GM18502 (cell line): ENCODE results near the gene VSTM2B.
A peak's percentile ranks its signal among the peaks of the same experiment; 100 is the strongest.

Experiments
- ATAC-seq: cut with Tn5 transposase; IDR thresholded peaks from one replicate; pipeline ENCODE4 v1.9.1; 2021; ENCODE audit warnings: mild to moderate bottlenecking; ENCODE audit not compliant: unreplicated experiment, poor library complexity

The VSTM2B gene

DNA sequence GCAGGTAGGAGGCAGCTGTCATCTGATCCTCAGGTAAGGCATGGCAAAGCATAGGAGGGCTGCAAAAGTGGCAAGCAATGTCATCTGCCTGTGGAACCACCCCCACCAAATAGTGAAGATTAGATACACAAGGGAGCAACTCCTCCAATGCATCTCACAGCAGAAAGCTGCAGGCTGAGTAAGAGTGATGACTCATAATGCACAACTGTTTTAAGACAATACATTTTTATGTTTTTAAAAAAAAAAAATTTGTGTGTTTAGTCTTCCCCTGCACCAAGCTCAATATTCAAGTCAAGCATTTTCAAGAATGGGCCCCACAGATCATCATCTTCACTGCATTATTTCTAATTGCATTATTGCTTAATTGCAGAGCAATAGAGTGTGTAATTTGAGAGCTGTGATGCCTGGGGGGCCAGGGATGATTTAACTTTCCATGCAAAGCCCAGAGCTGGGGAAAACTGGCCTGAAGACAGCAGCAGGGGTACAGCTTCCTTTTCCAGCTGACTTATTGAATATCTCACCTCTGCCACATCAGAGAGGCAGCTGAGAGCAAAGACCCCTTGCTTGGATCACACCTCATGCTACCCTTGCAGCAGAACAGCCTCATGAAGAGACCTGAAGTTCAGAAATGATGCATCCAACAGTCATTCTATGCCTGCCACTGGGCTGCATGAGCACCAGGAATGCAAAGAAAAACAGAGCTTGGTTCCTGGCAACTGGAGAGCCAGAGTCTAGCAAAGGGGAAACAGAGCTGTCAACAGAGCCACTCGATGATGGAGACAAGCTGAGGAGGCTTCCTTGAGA is 57.6 kb downstream of the VSTM2B start:
- ATAC-seq: no peak

DNA sequence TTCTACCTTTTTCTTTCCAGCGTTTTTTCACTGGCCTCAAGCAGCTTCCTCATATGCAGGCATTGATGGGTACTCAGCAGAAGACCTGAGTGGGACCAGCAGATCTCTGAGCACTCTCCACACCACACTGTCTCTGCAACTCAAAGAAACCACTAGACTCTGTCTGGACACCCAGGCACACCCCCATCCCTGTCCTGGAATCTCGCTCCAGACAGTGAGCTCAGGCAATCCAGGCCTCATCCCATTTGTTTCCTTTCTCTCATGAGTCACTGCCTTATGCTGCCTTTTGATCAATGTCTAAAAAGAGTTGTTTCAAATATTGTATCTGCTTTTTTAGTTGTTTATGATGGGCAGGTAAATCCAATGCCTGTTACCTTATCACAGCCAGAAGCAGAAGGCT is 60.6 kb downstream of the VSTM2B start:
- ATAC-seq: no peak

DNA sequence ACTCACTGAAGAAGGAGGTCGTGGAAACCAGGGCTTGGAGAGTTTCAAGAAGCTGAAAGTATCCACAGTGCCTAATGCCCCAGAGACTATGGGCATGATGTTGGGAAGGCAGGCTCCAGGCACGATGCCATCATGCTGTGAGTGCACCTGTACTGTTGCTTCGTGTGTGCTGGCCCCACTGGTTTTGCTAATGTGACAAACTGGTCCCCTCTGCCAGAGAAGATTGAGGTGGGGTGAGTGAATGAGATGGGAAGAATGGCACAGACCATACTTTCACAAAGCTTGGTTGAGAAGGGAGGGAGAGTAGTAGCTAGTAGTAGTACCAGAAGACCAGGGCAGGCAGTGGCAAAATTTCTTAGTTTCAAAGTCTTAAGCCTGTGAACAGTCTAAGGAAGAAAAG is 61.3 kb downstream of the VSTM2B start:
- peak; percentile 3 for ATAC-seq

DNA sequence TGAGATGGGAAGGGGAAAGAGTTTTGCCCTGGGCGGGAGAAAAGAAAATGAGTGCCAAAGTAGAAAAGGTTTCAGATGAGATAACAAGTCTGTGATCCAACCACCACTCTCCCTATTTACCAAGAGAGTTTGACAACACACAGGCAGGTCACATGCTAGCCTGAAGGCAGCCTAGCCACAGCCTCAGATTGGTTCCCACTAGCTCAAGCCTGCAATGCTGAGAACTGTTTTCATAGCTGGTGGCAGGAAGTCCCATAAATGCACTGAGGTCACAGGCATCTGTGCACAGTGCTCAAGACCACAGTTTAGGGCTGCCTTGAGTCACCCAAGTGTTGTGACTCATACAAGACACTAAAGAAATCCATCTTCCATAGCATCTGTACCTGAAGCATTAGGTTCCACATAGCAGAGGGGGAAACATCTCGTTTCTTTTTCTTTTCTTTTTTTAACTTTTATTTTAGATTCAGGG is 61.8 kb downstream of the VSTM2B start:
- peak; percentile 97 for ATAC-seq

DNA sequence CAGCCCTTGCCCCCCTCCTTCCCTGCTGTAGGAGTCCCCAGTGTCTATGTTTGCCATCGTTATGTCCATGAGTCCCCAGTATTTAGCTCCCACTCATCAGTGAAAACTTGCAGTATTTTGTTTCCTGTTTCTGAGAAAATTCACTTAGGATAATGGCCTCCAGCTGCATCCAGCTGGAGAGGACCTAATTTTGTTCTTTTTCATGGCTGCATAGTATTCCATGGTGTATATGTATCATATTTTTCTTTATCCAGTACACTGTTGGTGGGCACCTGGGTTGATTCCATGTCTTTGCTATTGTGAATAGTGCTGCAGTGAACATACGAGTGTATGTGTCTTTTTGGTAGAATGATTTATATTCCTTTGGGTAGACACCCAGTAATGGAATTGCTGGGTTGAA is 62.3 kb downstream of the VSTM2B start:
- no peak for ATAC-seq

DNA sequence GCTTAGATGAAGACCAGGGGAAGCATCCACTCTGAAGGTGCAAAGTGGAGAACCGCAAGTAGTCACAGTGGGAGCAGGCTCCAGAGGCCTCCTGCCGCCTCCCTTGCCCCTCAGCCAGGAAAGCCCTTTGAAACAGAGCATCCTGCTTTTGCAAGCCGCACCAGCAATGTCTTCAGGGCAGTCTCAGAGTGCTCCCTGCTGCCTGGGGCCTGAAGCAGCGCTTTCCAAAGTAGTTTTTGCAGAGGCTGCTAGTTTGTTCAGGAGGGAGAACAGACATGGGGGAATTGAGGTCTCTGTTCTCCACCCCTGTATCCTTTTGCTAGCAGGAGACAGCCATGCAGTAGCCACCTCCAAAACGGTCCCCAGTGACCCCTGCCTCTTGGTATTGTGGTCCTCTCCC is 64.5 kb downstream of the VSTM2B start:
- ATAC-seq: no peak

DNA sequence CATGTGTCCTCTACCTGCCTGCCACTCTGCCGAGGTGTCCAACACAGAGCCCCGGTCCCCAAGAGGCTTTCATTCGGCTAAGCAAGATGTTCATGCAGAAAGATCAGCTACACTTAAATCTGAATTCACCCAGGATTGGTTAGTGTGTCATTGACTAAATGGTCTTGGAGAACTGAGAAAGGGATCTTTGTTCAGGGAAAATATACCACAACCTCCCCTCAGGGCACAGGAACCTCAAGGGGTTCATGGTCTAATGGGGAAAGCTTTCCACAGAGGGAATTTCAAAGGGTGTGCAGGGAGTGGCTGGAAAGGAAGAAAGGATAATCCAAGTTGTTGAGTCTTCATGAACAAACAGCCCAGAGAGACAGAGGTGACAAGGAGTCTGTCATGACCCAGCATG is 65.9 kb downstream of the VSTM2B start:
- ATAC-seq: no peak

DNA sequence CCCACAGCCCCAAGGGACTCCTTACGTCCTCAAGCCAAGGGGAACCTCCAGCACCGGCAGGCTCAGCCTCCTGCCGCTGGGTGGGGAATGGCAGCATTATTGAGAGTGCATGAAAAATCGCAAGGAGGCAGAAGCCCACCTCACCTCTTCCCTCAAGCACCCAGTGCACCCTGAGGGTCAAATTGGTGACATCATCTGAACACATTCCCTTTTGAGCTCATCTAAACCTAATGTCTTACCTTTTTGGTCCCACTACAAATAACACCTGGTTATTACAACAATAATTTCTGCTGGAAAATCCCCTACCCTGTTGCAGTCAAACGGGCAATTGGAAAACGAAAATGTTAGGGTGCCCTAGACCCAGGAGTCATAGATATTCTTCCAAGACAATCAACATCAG is 68.1 kb downstream of the VSTM2B start:
- no peak for ATAC-seq

DNA sequence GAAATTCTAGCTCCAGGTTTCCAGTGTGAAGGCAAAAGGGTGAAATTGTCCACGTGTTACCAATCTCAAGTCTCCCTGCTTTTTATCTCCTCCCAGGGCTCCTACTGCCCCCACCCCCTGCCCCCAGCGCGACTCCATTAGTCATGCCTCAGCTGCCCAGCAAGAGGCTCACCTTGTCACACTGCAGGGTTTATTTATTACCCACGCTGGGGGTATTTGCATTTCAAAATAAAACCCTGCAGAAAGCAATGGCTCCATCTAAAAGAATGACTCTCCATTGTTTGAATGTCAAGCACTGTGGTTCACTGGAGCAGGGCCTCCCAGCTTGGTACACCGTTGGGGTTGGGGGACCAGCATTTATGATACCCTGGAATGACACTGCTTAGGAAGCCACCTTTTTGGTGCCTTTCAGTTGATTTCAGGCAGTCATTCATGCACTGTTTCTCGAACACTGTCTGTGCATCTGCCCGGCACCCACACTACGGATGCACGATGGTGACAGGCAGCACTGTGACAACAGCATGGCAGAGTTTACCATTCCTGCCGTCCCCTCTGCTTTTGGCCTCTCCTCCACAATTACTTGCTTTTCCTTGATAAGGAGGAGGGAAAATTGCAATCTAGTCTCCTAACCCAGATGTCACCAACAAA is 70.4 kb downstream of the VSTM2B start:
- ATAC-seq: no peak

DNA sequence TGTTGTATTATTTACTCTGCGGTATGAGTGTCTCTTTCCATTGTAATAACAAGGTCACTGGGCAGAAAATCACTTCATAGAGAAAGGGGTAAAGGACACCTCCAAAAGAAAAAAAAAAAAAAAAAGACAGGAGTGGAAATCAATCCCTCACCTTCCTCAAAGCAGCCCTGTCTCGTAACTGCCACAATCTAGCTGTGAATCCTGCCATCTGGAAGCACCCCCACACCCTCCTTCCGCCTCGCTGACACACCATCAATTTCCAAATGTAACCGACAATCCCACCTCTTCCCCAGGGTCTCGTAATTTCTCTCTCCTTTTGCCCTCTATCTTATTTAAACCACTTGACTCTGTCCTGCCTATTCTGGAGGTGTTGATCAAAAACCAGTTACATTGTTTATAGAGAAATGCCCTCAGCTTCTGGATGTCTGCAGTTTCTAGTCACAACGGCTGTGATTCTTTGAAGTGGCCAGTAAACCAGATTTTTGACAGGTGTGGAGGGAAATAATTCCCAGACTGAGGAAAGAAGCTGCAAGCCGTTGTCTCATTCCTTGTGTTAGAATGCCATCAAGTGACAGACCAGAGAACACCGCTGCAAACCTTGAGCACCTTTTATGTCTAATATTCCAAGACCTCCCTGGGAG is 71.2 kb downstream of the VSTM2B start:
- ATAC-seq: no peak

DNA sequence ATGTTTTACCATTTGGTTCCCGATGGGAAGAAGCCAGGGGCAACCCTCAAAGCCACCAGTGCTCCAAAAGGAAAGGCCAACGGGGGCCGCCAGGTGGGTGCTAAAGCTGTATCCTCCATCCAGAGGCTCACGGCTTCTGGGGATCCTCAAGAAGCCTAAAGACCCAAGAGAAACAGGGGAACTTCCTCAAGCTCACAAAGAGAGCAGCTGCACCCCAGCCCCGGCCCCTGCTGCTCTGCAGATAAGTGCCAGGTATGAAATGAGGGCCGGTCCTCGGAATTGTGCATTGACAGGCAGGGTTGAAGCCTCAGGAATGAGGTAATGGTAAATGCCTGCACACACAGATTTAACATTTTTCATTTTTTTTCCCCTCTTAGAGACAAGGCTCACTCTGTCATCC is 72.2 kb downstream of the VSTM2B start:
- no peak for ATAC-seq

DNA sequence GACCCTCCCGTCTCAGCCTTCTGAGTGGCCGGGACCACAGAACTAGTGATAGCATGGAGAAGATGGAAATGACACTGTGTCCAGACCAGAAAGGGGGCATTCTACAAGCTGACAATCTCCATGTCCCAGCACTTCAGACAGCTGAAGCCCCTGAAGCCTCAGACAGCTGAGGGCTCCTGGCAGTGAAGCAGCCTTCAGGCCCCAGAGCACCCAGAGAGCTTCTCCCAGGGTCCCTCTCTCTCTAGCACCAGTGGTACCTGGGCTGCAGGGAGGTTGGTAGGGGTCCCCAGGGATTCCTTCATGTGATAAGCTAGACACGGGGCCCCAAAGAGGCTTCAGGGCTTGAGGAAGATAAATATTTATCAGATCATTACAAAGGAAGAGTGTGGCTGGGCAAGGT is 72.7 kb downstream of the VSTM2B start:
- ATAC-seq: no peak

DNA sequence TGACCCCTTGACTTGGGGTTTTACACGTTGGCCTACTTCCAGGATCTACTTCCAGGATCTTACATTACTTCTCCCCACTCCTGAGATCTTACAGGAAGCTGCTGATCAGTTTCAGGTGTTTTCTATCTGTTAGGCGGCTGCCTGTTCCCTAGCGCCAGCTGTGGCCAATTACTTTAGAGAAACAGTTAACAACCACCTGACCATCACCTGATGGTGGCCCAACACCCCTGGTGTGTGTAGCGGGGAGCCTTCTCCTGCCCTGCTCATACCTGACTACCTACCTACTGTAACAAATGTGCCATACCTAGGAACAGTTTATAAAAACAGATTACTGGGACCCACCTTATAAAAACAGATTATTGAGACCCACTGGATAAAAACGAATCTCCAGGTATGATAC is 77.5 kb downstream of the VSTM2B start:
- no peak for ATAC-seq

DNA sequence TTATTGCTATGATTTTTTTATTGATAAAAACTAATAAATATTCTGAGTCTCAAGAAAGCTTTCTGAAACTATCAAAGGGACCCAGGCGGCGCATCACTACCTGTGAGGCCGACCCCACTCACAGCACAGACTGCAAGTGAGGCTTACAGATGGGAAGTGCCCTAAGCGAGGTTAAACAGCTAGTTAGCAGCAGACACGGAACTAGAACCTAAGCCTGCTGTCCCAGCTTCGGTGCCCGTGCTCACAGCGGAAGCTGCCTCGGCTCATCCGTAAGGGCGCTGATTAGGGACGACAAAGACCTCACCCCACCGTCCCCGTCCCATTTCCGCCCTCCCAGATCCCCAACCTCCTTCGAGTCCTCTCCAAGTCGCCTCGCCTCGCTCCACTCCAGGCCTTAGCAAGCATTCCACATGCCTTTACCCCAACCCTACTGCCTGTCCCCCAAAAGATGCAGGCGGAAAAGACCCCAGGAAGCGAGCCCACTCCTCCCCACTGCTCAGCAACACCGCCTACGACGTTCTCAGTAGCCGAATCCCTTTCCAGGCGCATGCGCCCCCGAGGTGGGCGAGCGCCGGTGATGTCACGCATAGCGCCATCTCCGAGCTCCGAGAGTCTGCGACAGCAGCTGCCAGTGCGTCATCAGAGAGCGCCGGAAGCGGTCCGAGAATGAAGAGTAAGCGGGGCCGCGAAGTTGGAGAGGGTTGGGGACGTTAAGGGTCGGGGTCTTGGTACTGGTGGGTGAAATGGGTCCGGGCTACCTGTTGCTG is 80.0 kb downstream of the VSTM2B start, which contains the start of gene POP4:
POP4 (plus strand) TSS at position 631 of the 767 bp plus-strand sequence; CDS start at position 667, 36 bp downstream.
- peak; percentile 78 for ATAC-seq

DNA sequence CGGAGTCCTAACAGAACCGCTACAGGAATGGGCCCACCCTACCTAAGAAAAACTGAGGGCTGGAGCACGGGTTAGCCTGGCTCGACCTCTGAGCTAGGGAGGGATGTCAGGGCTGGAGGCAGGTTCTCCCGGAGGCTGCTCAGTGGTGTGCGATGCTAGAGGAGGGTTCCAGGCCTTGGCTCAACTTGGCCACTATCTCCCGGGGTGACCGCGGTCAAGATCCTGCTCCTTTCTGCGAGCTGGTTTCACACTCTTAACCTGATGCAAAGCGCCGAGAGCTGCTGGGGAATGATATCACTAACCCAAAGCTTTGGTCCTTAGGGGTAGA is 80.6 kb downstream of the VSTM2B start:
- peak; percentile 15 for ATAC-seq

DNA sequence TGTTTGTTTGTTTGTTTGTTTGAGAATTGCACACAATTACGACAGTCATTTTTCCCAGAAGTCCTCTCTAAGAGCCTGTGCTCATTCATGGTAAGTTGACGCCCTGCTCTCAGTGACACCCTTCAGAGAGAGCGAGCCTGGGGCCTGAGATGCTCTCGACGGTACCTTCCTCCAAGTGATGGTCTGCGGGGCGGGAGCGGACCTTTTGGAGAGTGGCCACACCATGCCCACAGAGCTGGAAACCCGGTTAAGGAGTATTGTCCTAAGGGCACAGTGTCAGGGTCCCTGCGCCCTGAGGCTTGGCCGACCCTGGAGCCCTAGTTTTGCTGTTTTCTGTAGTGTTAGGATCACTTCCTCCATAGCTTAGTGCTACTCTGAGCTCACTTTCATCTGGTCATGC is 83.8 kb downstream of the VSTM2B start:
- ATAC-seq: no peak

DNA sequence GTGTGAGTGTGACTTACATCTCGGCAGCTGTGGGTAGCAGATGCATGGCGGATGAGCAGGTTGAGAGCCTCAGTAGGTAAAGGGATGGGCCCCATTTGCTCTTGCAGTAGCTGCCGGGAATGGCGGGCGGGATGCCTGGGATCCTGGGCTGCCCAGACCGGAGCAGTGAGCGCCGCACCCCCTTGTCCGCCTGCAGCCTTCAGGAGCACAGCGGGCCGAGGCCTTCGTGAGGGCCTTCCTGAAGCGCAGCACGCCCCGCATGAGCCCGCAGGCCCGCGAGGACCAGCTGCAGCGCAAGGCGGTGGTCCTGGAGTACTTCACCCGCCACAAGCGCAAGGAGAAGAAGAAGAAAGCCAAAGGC is 84.4 kb downstream of the VSTM2B start:
- no peak for ATAC-seq

DNA sequence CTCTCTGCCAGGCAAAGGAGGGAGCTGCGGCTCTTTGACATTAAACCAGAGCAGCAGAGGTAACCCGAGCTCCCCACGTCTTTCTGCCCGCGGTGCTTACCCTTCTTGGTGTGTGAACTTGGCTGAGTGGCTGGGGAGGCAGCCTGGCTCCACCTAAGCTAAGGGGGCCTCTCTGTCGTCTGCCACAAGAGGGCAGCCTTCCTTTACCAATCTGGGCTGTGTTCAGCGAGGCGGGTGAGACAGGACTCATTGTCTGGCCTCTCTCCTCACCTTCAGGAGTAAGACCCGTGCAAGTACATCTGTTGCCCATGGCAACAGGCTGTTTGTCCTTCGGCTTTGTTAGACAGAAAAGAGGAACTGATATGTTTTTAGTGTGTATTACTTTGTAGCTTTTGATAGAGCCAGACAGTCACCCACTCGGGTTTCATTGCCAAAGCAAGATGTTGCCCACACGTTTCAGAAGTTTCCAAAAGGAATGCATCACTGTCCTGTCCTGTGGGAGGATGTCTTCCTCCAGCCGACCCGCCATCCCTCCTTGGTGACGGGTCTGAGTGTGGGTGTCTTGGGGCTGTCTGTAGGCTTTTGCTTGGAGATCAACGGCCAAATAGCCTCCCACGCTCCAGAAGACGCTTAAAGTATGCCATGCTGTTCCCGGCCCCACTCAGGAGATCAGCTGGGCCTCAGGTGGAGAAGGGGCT is 84.9 kb downstream of the VSTM2B start:
- peak; percentile 78 for ATAC-seq

DNA sequence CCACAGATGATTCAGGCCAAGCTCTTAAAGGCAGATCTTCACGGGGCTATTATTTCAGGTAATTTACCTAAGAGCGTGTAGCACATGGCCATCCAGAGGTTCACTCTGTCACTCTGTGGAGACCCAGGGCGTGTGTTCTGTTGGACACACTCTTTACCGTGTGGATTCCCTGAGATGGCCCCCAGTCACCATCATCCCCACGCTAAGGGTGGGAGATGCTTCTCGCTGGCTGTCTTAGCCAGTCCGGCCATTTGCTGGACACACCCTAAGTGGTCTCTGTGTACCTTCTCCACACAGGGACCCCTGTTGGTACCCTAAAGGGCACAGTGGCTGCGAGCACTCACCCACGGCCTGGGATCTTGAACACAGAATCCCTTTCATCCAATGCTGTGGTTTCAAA is 86.3 kb downstream of the VSTM2B start:
- ATAC-seq: no peak
